Activated B cell treated with CpG ODN at 0.5 μM for 24 hours (primary cell): ENCODE measurements around the gene ATG16L2. TPM values are rescaled to one million over a fixed set of nuclear protein-coding genes. Genes with fewer than 3 reads are reported as not detected.
A peak's percentile ranks its signal among the peaks of the same experiment; 100 is the strongest.
"Not testable (repeated sequence)": the region's sequence is repeated elsewhere in the genome, so short reads cannot be mapped to it uniquely, and the experiment has no call there.

Experiments used
- ATAC-seq: fragments of 200-7000 bp; cut with Tn5 transposase; one replicate; pipeline ENCODE4 v1.10.0; 2021; ENCODE audit warnings: low read depth, mild to moderate bottlenecking, moderate library complexity
- CTCF ChIA-PET: fragments of 350-600 bp; sonication (Branson Sonifier 250); formaldehyde crosslinking; loops from one replicate; lab custom pipeline; 2021; ENCODE audit warnings: antibody characterized with exemption; lab: Charles Lee
- POLR2A ChIA-PET: fragments of 350-600 bp; sonication (Branson Sonifier 250); formaldehyde crosslinking; loops from one replicate; lab custom pipeline; 2021; ENCODE audit warnings: antibody characterized with exemption; lab: Charles Lee
- DNase-seq: peaks from one replicate; pipeline ENCODE4 v3.0.0; 2022
- H3K27ac Mint-ChIP-seq: one replicate; pipeline ENCODE4 v1.8.0; 2020; ENCODE audit warnings: mixed read lengths
- H3K27me3 Mint-ChIP-seq: one replicate; pipeline ENCODE4 v1.8.0; 2021; ENCODE audit warnings: mixed read lengths
- H3K36me3 Mint-ChIP-seq: one replicate; pipeline ENCODE4 v1.8.0; 2021; ENCODE audit warnings: low read depth, mixed read lengths
- H3K4me1 Mint-ChIP-seq: one replicate; pipeline ENCODE4 v1.8.0; 2021; ENCODE audit warnings: mixed read lengths
- H3K4me3 Mint-ChIP-seq: one replicate; pipeline ENCODE4 v1.8.0; 2020; ENCODE audit warnings: mild to moderate bottlenecking, mixed read lengths
- H3K9me3 Mint-ChIP-seq: one replicate; pipeline ENCODE4 v1.8.0; 2020; ENCODE audit warnings: mixed read lengths
- CTCF ChIP-seq: fragments of 200-600 bp; IDR thresholded peaks from one replicate; pipeline ENCODE4 v1.8.0; 2022; ENCODE audit warnings: antibody characterized with exemption, mild to moderate bottlenecking
- intact Hi-C: fragments of 100-400 bp; cut with micrococcal nuclease; formaldehyde crosslinking; loops from one replicate; pipeline ENCODE4 v1.15.1; 2024
- total RNA-seq: library from RNA; stranded (reverse); gene quantifications from 2 replicates; pipeline ENCODE4 v1.2.3, GENCODE V29; 2022

The ATG16L2 gene
- total RNA-seq, 1 donor from 2014 or later = 96.7 TPM

GRCh38 chr11:72825661-72826060 lies 11.4 kb downstream of the ATG16L2 start:
- ATAC-seq (no peak), DNase-seq (no peak)
- Mint-ChIP-seq H3K27me3 (no peaks in the 10 kb centered on the region), H3K27ac (peak overlapping the region; percentile 95), H3K36me3 (peaks cover 40% of the 10 kb centered on the region), H3K4me1 (peaks cover 50% of the 10 kb centered on the region), H3K4me3 (no peak overlapping the region), H3K9me3 (no peaks in the 10 kb centered on the region)
- intact Hi-C loops = loop anchor here (10.0 kb wide), 1 partner anchor 559 kb away; no protein-coding TSS in a partner anchor
- TF ChIP-seq CTCF = no peak
- ChIA-PET CTCF (no interaction called here), POLR2A (interaction anchor here (0.9 to 1.1 kb wide), 2 partner anchors 9 to 327 kb away, joined by 3 to 5 read pairs; no protein-coding TSS in a partner anchor)

- Mint-ChIP-seq H3K4me3 (no peak overlapping the region), H3K27ac (peak overlapping the region; percentile 73), H3K4me1 (peaks cover 44% of the 10 kb centered on the region), H3K36me3 (peaks cover 41% of the 10 kb centered on the region), H3K9me3 (no peaks in the 10 kb centered on the region), H3K27me3 (no peaks in the 10 kb centered on the region)
- POLR2A ChIA-PET = interaction anchor here (0.9 to 1.1 kb wide), 2 partner anchors 10 to 326 kb away, joined by 3 to 5 read pairs; no protein-coding TSS in a partner anchor
- no peak for TF ChIP-seq CTCF
- intact Hi-C loops = loop anchor here (10.0 kb wide), 1 partner anchor 558 kb away; no protein-coding TSS in a partner anchor
- ATAC-seq (no peak), DNase-seq (no peak)
- CTCF ChIA-PET = no interaction called here
Observed at GRCh38 chr11:72826191-72826941, 12.2 kb downstream of the ATG16L2 start.

GRCh38 chr11:72826942-72827480 lies 12.8 kb downstream of the ATG16L2 start:
- Mint-ChIP-seq H3K27me3 (no peaks in the 10 kb centered on the region), H3K4me1 (peaks cover 45% of the 10 kb centered on the region), H3K9me3 (no peaks in the 10 kb centered on the region), H3K36me3 (peaks cover 47% of the 10 kb centered on the region), H3K4me3 (no peak overlapping the region), H3K27ac (peak overlapping the region; percentile 73)
- CTCF ChIA-PET = interaction anchor here (5.9 kb wide), 1 partner anchor 351 kb away, joined by 75 read pairs; no protein-coding TSS in a partner anchor
- intact Hi-C loops = loop anchor here (10.0 kb wide), 1 partner anchor 558 kb away; no protein-coding TSS in a partner anchor
- no peak for ATAC-seq
- no peak for DNase-seq
- POLR2A ChIA-PET = interaction anchor here (1.2 to 1.3 kb wide), 3 partner anchors 12 to 351 kb away, joined by 4 to 6 read pairs (median 5); no protein-coding TSS in a partner anchor
- no peak for TF ChIP-seq CTCF

GRCh38 chr11:72827656-72828055 lies 13.4 kb downstream of the ATG16L2 start:
- not testable (repeated sequence) for ATAC-seq, H3K9me3 Mint-ChIP-seq, H3K27me3 Mint-ChIP-seq, DNase-seq, H3K4me3 Mint-ChIP-seq
- H3K36me3 Mint-ChIP-seq = peaks cover 51% of the 10 kb centered on the region
- intact Hi-C loops = loop anchor here (10.0 kb wide), 1 partner anchor 557 kb away; no protein-coding TSS in a partner anchor
- ChIA-PET POLR2A (interaction anchor here (0.7 to 1.3 kb wide), 5 partner anchors 12 to 350 kb away, joined by 3 to 6 read pairs (median 4); no protein-coding TSS in a partner anchor), CTCF (interaction anchor here (1.2 to 5.9 kb wide), 2 partner anchors 102 to 350 kb away, joined by 3 to 75 read pairs; no protein-coding TSS in a partner anchor)
- H3K4me1 Mint-ChIP-seq = peaks cover 42% of the 10 kb centered on the region
- H3K27ac Mint-ChIP-seq = peak overlapping the region; percentile 73

GRCh38 chr11:72828081-72828567 lies 13.9 kb downstream of the ATG16L2 start:
- ATAC-seq = no peak
- Mint-ChIP-seq H3K4me1 (peaks cover 37% of the 10 kb centered on the region), H3K9me3 (no peaks in the 10 kb centered on the region), H3K27me3 (no peaks in the 10 kb centered on the region), H3K36me3 (peaks cover 56% of the 10 kb centered on the region), H3K27ac (peak overlapping the region; percentile 73), H3K4me3 (no peak overlapping the region)
- intact Hi-C loops = loop anchor here (10.0 kb wide), 1 partner anchor 557 kb away; no protein-coding TSS in a partner anchor
- DNase-seq = no peak
- ChIA-PET POLR2A (interaction anchor here (0.7 to 1.7 kb wide), 6 partner anchors 12 to 350 kb away, joined by 3 to 6 read pairs (median 4); no protein-coding TSS in a partner anchor), CTCF (interaction anchor here (1.2 to 5.9 kb wide), 2 partner anchors 103 to 350 kb away, joined by 3 to 75 read pairs; no protein-coding TSS in a partner anchor)
- TF ChIP-seq CTCF = no peak
